H1 (cell line): ENCODE results near the gene LCA5L. TPM values are rescaled to one million over a fixed set of nuclear protein-coding genes. Genes with fewer than 3 reads are reported as not detected.

Experiments used
- CREB1 ChIP-seq: IDR thresholded peaks from 2 replicates; pipeline ENCODE4 v1.6.1; 2012; ENCODE audit warnings: inconsistent platforms
- TAF7 ChIP-seq: optimal IDR thresholded peaks from 2 replicates; pipeline ENCODE3; 2011; ENCODE audit warnings: low read depth, mild to moderate bottlenecking, inconsistent platforms, low read length, moderate library complexity, borderline replicate concordance
- polyA plus RNA-seq, 7 experiments: library from polyadenylated mRNA; depleted of rRNA in 3 of 7; stranded (reverse) in 5 of 7; unstranded in 2 of 7; fragments of >200 nt in 5 of 7; fragments of 200-250 nt in 2 of 7; gene quantifications; 1 replicate in 5 of 7; 2 replicates in 1 of 7; 4 replicates in 1 of 7; pipeline versions ENCODE4 v1.2.1 to v1.2.3, GENCODE V29; 2011 to 2013; ENCODE audit warnings: missing spikeins in 2 of 7, mixed read lengths in 2 of 7
- total RNA-seq: library from RNA; stranded (reverse); fragmentation: NEBNext Ultra II Directional; extraction: Animal tissue kit (Norgen Biotek cat#: 25700); gene quantifications from 2 replicates; pipeline ENCODE4 v1.2.1, GENCODE V29; 2021

The LCA5L gene
- total and polyA plus RNA-seq, 2 of the 8 experiments (the other 6 are each of a cell fraction or from before 2014, with no cell fraction given): 0.11 to 0.84 TPM

- TF ChIP-seq TAF7 (no peak), CREB1 (no peak)
Measured at GRCh38 chr21:39430954-39431353, 14.6 kb downstream of the LCA5L start (continued).
